Sigmoid colon (tissue), 7 donors: ENCODE data around the gene ZNF503. TPM values are rescaled to one million over a fixed set of nuclear protein-coding genes. Genes with fewer than 3 reads are reported as not detected.

ENCODE experiments used
- DNase-seq: peaks from one replicate; pipeline ENCODE4 v3.0.0-alpha.2; 2019
- H3K27ac ChIP-seq, 4 donors: fragments of 200-600 bp; sonication (generic); one replicate each; pipeline ENCODE4 v1.5.1; 2016 to 2019; ENCODE audit warnings: mild to moderate bottlenecking in 1 of 4
- H3K27me3 ChIP-seq, 3 donors: fragments of 200-600 bp; sonication (generic); one replicate each; pipeline ENCODE4 v1.5.1; 2019; ENCODE audit warnings: mild to moderate bottlenecking in 1 of 3
- H3K36me3 ChIP-seq, 4 donors: fragments of 200-600 bp; sonication (generic); one replicate each; pipeline ENCODE4 v1.5.1; 2016 to 2019
- H3K4me1 ChIP-seq, 4 donors: fragments of 200-600 bp; sonication (generic); one replicate each; pipeline ENCODE4 v1.5.1; 2017 to 2019
- H3K4me3 ChIP-seq, 4 donors: fragments of 200-600 bp; sonication (generic); one replicate each; pipeline ENCODE4 v1.5.1; 2017 to 2019; ENCODE audit warnings: mild to moderate bottlenecking in 2 of 4, moderate library complexity in 1 of 4
- H3K9me3 ChIP-seq, 4 donors: fragments of 200-600 bp in 3 of 4; sonication (generic) in 3 of 4; one replicate each; pipeline versions ENCODE4 v1.5.1 to v1.6.1; 2013 to 2019
- EP300 ChIP-seq, 4 donors: sonication (generic); formaldehyde crosslinking; IDR thresholded peaks; one replicate each; pipeline ENCODE4 v1.6.1; 2017; ENCODE audit warnings: antibody characterized with exemption in 4 of 4
- POLR2A ChIP-seq, 2 donors: fragments of 450-650 bp; IDR thresholded peaks; one replicate each; pipeline ENCODE4 v1.6.1; 2016; ENCODE audit warnings: antibody characterized with exemption in 2 of 2, mild to moderate bottlenecking in 2 of 2, moderate library complexity in 2 of 2
- POLR2AphosphoS5 ChIP-seq, 4 donors: sonication (generic); formaldehyde crosslinking; IDR thresholded peaks; one replicate each; pipeline ENCODE4 v1.6.1; 2017; ENCODE audit warnings: antibody characterized with exemption in 4 of 4
- WGBS, 2 donors: extraction: QIAGEN DNeasy Blood & Tissue Kit; methylation state at CpG; one replicate each; pipeline ENCODE4 v1.1.7; 2013; 5-methylcytosine and 5-hydroxymethylcytosine counted together
- intact Hi-C: fragments of 100-400 bp; cut with DNase I; formaldehyde crosslinking; loops from one replicate; pipeline ENCODE4 v1.15.1; 2023
- polyA plus RNA-seq, 3 donors: library from polyadenylated mRNA; stranded (reverse); fragments of 200-250 nt; gene quantifications; one replicate each; pipeline ENCODE4 v1.2.3, GENCODE V29; 2013
- total RNA-seq, 4 donors: library from RNA; depleted of rRNA; stranded (reverse); fragments of >200 nt; gene quantifications; one replicate each; pipeline ENCODE4 v1.1.0, GENCODE V29; 2016
- TF ChIP-seq, protein P1 (sequence below), 4 experiments: fragments of 450-650 bp in 3 of 4; fragments of 200-600 bp in 1 of 4; IDR thresholded peaks; one replicate each; pipeline ENCODE4 v1.5.1; 2016 to 2019; ENCODE audit warnings: antibody characterized with exemption in 4 of 4, mild to moderate bottlenecking in 3 of 4, moderate library complexity in 2 of 4
- donor health status: healthy with polysubstance abuse.
- donor health status: Bipolar disorder and iron deficiency.
- donor health status: healthy.

Gene ZNF503
- total and polyA plus RNA-seq, 7 donors, result 2.3 to 20.3 (median 10.0) TPM

DNA sequence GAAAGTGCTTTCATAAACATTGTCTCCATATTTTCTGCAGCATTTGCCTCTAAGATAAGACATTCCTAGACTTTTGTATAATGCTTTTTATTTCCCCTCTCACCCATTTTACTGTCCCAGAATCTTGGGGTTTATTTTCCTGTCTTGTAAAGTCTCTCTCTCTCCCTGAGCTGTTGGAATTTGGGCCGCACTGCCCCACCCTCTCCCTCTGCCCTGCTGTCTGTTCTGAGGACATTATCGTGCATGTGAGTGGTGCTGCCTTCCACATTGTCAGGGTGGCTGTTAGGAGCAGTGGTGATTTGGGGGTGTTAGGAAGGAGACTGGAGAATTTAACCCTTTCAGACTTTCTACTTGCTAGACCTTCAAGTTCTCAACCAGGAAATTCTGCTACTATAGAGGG, 46.6 kb upstream of the ZNF503 start:
- H3K27me3 ChIP-seq, result no peaks in the 10 kb centered on the region
- no peak for TF ChIP-seq POLR2A (IDR thresholded peaks at IDR 0.05)
- TF ChIP-seq, protein P1, sequence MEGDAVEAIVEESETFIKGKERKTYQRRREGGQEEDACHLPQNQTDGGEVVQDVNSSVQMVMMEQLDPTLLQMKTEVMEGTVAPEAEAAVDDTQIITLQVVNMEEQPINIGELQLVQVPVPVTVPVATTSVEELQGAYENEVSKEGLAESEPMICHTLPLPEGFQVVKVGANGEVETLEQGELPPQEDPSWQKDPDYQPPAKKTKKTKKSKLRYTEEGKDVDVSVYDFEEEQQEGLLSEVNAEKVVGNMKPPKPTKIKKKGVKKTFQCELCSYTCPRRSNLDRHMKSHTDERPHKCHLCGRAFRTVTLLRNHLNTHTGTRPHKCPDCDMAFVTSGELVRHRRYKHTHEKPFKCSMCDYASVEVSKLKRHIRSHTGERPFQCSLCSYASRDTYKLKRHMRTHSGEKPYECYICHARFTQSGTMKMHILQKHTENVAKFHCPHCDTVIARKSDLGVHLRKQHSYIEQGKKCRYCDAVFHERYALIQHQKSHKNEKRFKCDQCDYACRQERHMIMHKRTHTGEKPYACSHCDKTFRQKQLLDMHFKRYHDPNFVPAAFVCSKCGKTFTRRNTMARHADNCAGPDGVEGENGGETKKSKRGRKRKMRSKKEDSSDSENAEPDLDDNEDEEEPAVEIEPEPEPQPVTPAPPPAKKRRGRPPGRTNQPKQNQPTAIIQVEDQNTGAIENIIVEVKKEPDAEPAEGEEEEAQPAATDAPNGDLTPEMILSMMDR (IDR thresholded peaks at IDR 0.05), result no peak
- no peak for TF ChIP-seq POLR2AphosphoS5 (IDR thresholded peaks at IDR 0.05)
- TF ChIP-seq EP300 (IDR thresholded peaks at IDR 0.05), result no peak
- WGBS, 2 donors, result 15 to 76% methylated on average over 2 of the region's 2 CpGs
- no peak for DNase-seq
- H3K9me3 ChIP-seq, result peaks cover 0 to 5% (median 2%) of the 10 kb centered on the region in 4 donors
- no peak overlapping the region for H3K4me3 ChIP-seq
- H3K4me1 ChIP-seq, result peaks cover 0 to 21% (median 0%) of the 10 kb centered on the region in 4 donors
- no peaks in the 10 kb centered on the region for H3K36me3 ChIP-seq
- intact Hi-C loops, result no loop called here
- no peak overlapping the region for H3K27ac ChIP-seq

- no peak for DNase-seq
- no peak overlapping the region for H3K27ac ChIP-seq
- H3K4me3 ChIP-seq, result no peak overlapping the region
- H3K36me3 ChIP-seq, result no peaks in the 10 kb centered on the region
- peaks cover 0 to 8% (median 2%) of the 10 kb centered on the region in 4 donors for H3K9me3 ChIP-seq
- peaks cover 0 to 15% (median 0%) of the 10 kb centered on the region in 4 donors for H3K4me1 ChIP-seq
- intact Hi-C loops, result no loop called here
- H3K27me3 ChIP-seq, result no peaks in the 10 kb centered on the region
- TF ChIP-seq POLR2A (IDR thresholded peaks at IDR 0.05) (no peak), POLR2AphosphoS5 (IDR thresholded peaks at IDR 0.05) (no peak), EP300 (IDR thresholded peaks at IDR 0.05) (no peak)
- TF ChIP-seq, protein P1 (IDR thresholded peaks at IDR 0.05), result no peak
- WGBS, 2 donors, result 97% methylated on average over 1 of the region's 1 CpG
These were observed 44.9 kb upstream of the ZNF503 start for GRCh38 chr10:75446508-75446907.

DNA sequence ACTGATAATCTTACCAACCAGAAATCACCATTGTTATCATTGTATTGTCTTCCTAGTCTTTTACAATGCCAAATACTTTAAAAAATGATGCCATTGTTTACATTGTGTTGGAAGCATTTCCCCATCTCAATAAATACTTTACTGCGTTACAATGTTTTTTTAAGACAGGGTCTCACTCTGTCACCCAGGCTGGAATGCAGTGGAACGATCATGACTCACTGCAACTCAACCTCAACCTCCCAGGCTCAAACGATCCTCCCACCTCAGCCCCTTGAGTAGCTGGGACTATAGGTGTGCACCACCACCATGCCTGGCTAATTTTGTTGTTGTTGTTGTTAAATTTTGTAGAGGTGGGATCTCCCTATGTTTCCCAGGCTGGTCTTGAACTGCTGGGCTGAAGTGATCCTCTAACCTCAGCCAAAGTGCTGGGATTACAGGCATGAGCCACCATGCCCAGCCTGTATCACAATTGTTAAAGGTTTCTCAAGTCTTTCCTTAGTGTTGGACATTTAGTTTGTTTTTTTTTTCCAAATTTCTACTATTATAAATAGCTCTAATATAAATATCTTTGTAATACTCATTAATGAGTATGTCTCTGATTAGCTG, 43.3 kb upstream of the ZNF503 start:
- 79 to 84% methylated on average over 3 of the region's 3 CpGs for WGBS, 2 donors
- Histone ChIP-seq H3K27ac (no peak overlapping the region), H3K27me3 (no peaks in the 10 kb centered on the region), H3K4me3 (no peak overlapping the region), H3K4me1 (peaks cover 0 to 4% (median 0%) of the 10 kb centered on the region in 4 donors), H3K9me3 (peaks cover 0 to 8% (median 2%) of the 10 kb centered on the region in 4 donors), H3K36me3 (no peaks in the 10 kb centered on the region)
- intact Hi-C loops, result no loop called here
- TF ChIP-seq POLR2A (IDR thresholded peaks at IDR 0.05) (no peak), POLR2AphosphoS5 (IDR thresholded peaks at IDR 0.05) (no peak)
- DNase-seq, result no peak

DNA sequence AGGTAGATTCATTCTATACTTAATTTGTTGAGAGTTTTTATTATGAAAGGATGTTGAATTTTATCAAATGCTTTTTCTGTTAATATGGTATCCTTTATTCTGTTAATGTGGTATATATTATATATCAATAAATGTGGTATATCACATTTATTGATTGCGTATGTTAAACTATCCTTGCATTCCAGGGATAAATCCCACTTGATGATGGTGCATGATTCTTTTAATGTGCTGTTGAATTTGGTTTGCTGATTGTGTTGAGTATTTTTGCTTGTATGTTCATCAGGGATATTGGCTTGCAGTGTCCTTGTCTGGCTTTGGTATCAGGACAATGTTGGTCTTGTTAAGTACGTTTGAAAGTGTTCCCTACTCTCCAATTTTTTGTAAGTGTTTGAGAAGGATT, 41.8 kb upstream of the ZNF503 start:
- Histone ChIP-seq H3K36me3 (peaks cover 0 to 13% (median 0%) of the 10 kb centered on the region in 4 donors), H3K27me3 (no peaks in the 10 kb centered on the region), H3K4me1 (no peaks in the 10 kb centered on the region), H3K9me3 (peaks cover 0 to 8% (median 2%) of the 10 kb centered on the region in 4 donors), H3K4me3 (no peak overlapping the region), H3K27ac (no peak overlapping the region)
- 92 to 95% methylated on average over 2 of the region's 2 CpGs for WGBS, 2 donors
- DNase-seq, result no peak
- TF ChIP-seq POLR2A (IDR thresholded peaks at IDR 0.05), result no peak
- TF ChIP-seq, protein P1 (IDR thresholded peaks at IDR 0.05), result no peak
- TF ChIP-seq EP300 (IDR thresholded peaks at IDR 0.05), result no peak
- TF ChIP-seq POLR2AphosphoS5 (IDR thresholded peaks at IDR 0.05), result no peak
- intact Hi-C loops, result no loop called here

DNA sequence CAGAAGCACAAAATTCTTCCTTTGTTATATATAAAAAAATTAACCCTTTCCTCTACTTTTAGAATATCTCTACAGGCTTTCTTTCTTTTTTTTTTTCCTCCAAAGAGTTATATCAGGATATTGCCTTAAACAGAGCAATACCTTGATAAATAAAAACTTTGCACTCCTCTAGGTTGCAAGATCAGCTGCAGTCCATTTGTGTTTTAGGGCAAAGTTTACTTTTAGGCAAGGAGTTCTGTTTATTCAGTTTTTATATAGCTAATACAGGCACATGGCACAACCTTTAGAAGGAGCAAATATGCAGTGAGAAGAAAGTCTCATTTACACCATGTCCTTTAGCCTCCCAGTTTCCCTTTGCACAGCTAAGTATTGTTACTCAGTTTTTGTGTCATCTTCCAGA, 40.1 kb upstream of the ZNF503 start:
- H3K27ac ChIP-seq, result no peak overlapping the region
- H3K36me3 ChIP-seq, result peaks cover 0 to 13% (median 0%) of the 10 kb centered on the region in 4 donors
- peaks cover 0 to 8% (median 2%) of the 10 kb centered on the region in 4 donors for H3K9me3 ChIP-seq
- intact Hi-C loops, result no loop called here
- no peaks in the 10 kb centered on the region for H3K4me1 ChIP-seq
- DNase-seq, result no peak
- no peak overlapping the region for H3K4me3 ChIP-seq
- TF ChIP-seq POLR2A (IDR thresholded peaks at IDR 0.05) (no peak), EP300 (IDR thresholded peaks at IDR 0.05) (no peak), POLR2AphosphoS5 (IDR thresholded peaks at IDR 0.05) (no peak)
- TF ChIP-seq, protein P1 (IDR thresholded peaks at IDR 0.05), result no peak
- H3K27me3 ChIP-seq, result no peaks in the 10 kb centered on the region
